SU-DHL-6 (cell line): Measurements from ENCODE around the gene FBXO44.

Source experiments
- EZH2phosphoT487 ChIP-seq: fragments of 200-600 bp; sonication (generic), shearing (Covaris generic); conservative IDR thresholded peaks from 2 replicates; pipeline ENCODE4 v1.6.1; 2018; ENCODE audit warnings: mild to moderate bottlenecking, antibody characterized with exemption, low read length, moderate library complexity, mixed read lengths
- TF ChIP-seq, protein P1 (sequence below): fragments of 200-600 bp; sonication (generic); IDR thresholded peaks from one replicate; pipeline ENCODE4 v1.5.1; 2017; ENCODE audit warnings: antibody characterized with exemption, mild to moderate bottlenecking, low read length, moderate library complexity; ENCODE audit not compliant: insufficient read depth, poor library complexity, severe bottlenecking

DNA sequence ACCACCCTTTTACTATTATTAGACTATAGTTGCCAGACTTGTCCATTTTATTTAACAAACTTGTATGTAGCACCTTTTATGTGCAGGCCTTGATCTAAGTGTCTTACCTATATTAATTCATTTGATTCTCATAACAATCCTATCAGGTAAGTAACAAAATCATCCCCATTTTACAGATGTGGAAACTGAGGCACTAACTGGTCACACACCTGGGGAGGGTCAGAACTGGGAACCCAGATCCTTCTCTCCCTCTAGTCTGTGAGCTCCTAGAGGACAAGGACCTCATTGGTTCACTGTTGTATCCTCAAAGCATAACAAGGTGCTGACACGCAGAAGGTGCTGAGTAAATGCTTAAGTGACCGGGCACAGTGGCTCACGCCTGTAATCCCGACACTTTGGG lies 15.3 kb upstream of the FBXO44 start:
- TF ChIP-seq, protein P1, sequence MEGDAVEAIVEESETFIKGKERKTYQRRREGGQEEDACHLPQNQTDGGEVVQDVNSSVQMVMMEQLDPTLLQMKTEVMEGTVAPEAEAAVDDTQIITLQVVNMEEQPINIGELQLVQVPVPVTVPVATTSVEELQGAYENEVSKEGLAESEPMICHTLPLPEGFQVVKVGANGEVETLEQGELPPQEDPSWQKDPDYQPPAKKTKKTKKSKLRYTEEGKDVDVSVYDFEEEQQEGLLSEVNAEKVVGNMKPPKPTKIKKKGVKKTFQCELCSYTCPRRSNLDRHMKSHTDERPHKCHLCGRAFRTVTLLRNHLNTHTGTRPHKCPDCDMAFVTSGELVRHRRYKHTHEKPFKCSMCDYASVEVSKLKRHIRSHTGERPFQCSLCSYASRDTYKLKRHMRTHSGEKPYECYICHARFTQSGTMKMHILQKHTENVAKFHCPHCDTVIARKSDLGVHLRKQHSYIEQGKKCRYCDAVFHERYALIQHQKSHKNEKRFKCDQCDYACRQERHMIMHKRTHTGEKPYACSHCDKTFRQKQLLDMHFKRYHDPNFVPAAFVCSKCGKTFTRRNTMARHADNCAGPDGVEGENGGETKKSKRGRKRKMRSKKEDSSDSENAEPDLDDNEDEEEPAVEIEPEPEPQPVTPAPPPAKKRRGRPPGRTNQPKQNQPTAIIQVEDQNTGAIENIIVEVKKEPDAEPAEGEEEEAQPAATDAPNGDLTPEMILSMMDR = no peak
- no peak for TF ChIP-seq EZH2phosphoT487
